ENCODE results near the gene PSD4.

DNA sequence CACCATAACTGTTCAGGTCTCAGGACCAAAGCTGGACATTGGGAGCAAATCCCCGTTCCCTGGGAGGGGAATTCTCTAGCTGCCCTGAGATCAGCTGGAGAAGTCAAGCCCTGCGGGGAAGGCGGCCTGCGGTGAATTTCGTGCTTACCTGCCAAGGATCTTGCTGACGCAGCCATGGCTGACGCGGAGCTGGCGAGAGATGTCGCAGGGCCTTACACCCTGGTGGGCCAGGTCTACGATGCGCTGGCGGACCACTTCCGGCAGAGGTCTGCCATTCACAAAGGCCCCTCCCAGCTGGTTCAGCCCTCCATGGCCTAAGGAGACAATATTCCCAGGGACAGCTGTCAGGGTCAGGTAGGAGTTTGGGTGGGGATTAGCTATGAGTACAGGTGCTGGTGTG is 72.8 kb downstream of the PSD4 start:
- no peak for TF ChIP-seq ZNF274 (IDR thresholded peaks at IDR 0.05; ENCODE audit: low read depth, low read length)
- no peak for TF ChIP-seq YY1 (IDR thresholded peaks at IDR 0.05; ENCODE audit: insufficient read depth, insufficient read length)

All from NT2/D1 (cell line).